PFSK-1 (cell line): ENCODE measurements around the gene FBXL7.

Experiments
- FOXP2 ChIP-seq: optimal IDR thresholded peaks from 2 replicates; pipeline ENCODE3; 2011; ENCODE audit warnings: borderline replicate concordance, control low read depth, inconsistent platforms; ENCODE audit not compliant: insufficient read depth; ENCODE audit errors: extremely low read length, extremely low read depth
- POLR2AphosphoS5 ChIP-seq: IDR thresholded peaks from 2 replicates; pipeline ENCODE4 v1.6.1; 2012; ENCODE audit warnings: low read depth, mild to moderate bottlenecking, control low read depth, low read length, moderate library complexity
- REST ChIP-seq, 2 experiments: IDR thresholded peaks; 2 replicates each; pipeline versions ENCODE4 v1.6.1 to v1.8.0; 2011 to 2012; ENCODE audit warnings: low read depth in 2 of 2, low read length in 2 of 2, control low read depth in 1 of 2, inconsistent platforms in 1 of 2, mild to moderate bottlenecking in 1 of 2, moderate library complexity in 1 of 2; ENCODE audit not compliant: insufficient read depth in 1 of 2
- SIN3A ChIP-seq: IDR thresholded peaks from 2 replicates; pipeline ENCODE4 v1.6.1; 2012; ENCODE audit warnings: mild to moderate bottlenecking, low read length, moderate library complexity, borderline replicate concordance; ENCODE audit not compliant: insufficient read depth
- TAF1 ChIP-seq: IDR thresholded peaks from 2 replicates; pipeline ENCODE4 v1.6.1; 2012; ENCODE audit warnings: low read length, control low read depth, borderline replicate concordance; ENCODE audit not compliant: insufficient read depth

FBXL7 gene

GRCh38 chr5:15639288-15639687 is 139.3 kb downstream of the FBXL7 start:
- no peak for TF ChIP-seq POLR2AphosphoS5
- no peak for TF ChIP-seq SIN3A
- TF ChIP-seq TAF1 = no peak
- TF ChIP-seq FOXP2 = no peak

- no peak for TF ChIP-seq SIN3A
- TF ChIP-seq REST (IDR thresholded peaks at IDR 0.05; ENCODE audit: insufficient read depth in 1 of 2, low read depth in 2 of 2, low read length in 2 of 2) = no peak
- no peak for TF ChIP-seq FOXP2
- no peak for TF ChIP-seq POLR2AphosphoS5
- TF ChIP-seq TAF1 = no peak
Measured at GRCh38 chr5:15640116-15640515, 140.1 kb downstream of the FBXL7 start.

- no peak for TF ChIP-seq POLR2AphosphoS5
- TF ChIP-seq TAF1 = no peak
- TF ChIP-seq FOXP2 = no peak
- TF ChIP-seq SIN3A = no peak
- no peak for TF ChIP-seq REST (IDR thresholded peaks at IDR 0.05; ENCODE audit: insufficient read depth in 1 of 2, low read depth in 2 of 2, low read length in 2 of 2)
Measured at GRCh38 chr5:15643731-15644130, 143.8 kb downstream of the FBXL7 start.

- TF ChIP-seq FOXP2 (no peak), REST (IDR thresholded peaks at IDR 0.05; ENCODE audit: insufficient read depth in 1 of 2, low read depth in 2 of 2, low read length in 2 of 2) (no peak), SIN3A (no peak), POLR2AphosphoS5 (no peak), TAF1 (no peak)
Measured at GRCh38 chr5:15645381-15646160, 145.6 kb downstream of the FBXL7 start.

- no peak for TF ChIP-seq REST (IDR thresholded peaks at IDR 0.05; ENCODE audit: insufficient read depth in 1 of 2, low read depth in 2 of 2, low read length in 2 of 2)
- no peak for TF ChIP-seq FOXP2
- TF ChIP-seq TAF1 = no peak
- no peak for TF ChIP-seq SIN3A
Measured at GRCh38 chr5:15646371-15646770, 146.4 kb downstream of the FBXL7 start.
